ENCODE measurements around the gene CXXC5. TPM values are rescaled to one million over a fixed set of nuclear protein-coding genes. Genes with fewer than 3 reads are reported as not detected.

The CXXC5 gene
- total RNA-seq, 1 experiment from 2014 or later = 97.2 TPM

DNA sequence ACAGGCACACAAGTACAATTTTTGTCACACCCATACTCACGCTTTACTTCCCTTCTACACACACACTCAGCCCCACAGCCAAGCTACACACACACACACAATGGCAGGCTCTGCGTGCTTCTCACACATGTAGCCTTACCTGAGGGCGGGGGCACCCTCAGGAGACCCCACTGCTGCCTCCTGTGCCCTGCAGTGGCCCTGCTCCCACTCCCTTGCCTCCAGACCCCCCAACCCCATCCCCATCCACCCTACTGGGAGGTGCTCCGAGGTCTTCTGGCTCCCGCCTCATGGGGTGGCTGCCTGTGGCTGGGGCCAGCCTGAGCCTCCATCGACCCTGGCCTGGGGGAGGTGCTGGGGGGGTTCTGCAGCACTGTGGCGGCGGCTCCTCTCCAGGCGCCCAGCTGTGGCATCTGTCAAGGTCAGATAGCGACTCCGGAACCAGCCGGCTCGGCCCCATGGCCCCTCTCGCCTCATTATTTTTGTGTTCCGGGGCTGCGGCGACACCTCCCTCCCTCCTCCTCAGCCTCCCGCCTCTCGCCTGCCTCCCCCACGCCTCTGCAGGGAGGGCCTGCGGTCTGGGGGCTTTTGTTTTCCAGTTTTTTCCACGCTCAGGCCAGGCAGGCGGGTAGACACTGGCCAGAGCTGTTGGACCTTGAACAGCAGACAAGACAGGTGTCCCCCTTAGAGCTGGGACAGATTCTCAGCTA, 21.7 kb downstream of the CXXC5 start (continued):
- TF ChIP-seq ZNF219 (CRISPR knock-in tag; IDR thresholded peaks at IDR 0.05; ENCODE audit: borderline replicate concordance) (no peak), TEAD1 (CRISPR knock-in tag; IDR thresholded peaks at IDR 0.05) (no peak), ZNF138 (CRISPR knock-in tag; conservative IDR thresholded peaks at IDR 0.05) (no peak)

DNA sequence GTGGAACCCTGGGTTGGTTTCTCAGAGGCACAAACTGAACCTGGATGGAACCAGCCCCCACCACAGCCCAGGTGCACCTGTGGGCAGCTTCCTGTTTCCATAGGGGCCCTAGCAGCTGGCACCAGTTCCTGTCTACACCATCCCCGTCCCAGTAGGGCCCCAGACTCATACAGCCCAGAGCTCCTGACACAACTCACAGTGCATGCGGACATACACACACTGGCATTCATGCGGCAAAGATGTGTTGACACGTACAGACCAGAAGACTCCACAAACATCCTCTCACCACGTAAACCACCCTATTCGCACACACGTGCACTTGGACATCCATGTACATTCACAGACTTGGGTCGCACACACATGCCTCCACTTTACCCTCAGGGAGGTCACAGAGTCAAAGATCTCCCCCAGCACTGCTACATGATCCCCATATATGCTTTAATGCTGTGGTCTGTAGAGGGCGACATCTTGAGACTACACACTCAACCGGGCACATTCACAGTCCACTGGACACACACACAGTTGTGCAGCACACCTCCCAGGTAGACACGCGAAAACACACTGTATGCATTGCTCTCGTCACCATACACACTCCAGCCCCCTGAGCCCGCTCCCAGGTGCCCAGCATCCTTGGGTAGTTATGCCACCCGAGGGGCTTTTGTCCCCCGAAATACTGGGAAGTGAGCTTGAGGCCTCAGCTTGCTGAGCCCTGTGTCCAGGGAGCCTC, 22.4 kb downstream of the CXXC5 start:
- H3K9me3 Mint-ChIP-seq = no peaks in the 10 kb centered on the region
- TF ChIP-seq ZNF263 (CRISPR knock-in tag; IDR thresholded peaks at IDR 0.05; ENCODE audit: low read depth) (no peak), MXD4 (CRISPR knock-in tag; IDR thresholded peaks at IDR 0.05; ENCODE audit: borderline replicate concordance) (no peak), KAT7 (CRISPR knock-in tag; IDR thresholded peaks at IDR 0.05; ENCODE audit: borderline replicate concordance) (no peak), TEAD1 (CRISPR knock-in tag; IDR thresholded peaks at IDR 0.05) (no peak), HMGA2 (CRISPR knock-in tag; IDR thresholded peaks at IDR 0.05) (no peak), ZBTB21 (CRISPR knock-in tag; IDR thresholded peaks at IDR 0.05; ENCODE audit: borderline replicate concordance) (no peak), EMX1 (CRISPR knock-in tag; IDR thresholded peaks at IDR 0.05) (no peak), GRHL2 (CRISPR knock-in tag; IDR thresholded peaks at IDR 0.05; ENCODE audit: insufficient replicate concordance, severe bottlenecking) (no peak), ESRRA (CRISPR knock-in tag; IDR thresholded peaks at IDR 0.05; ENCODE audit: borderline replicate concordance) (no peak), ATF1 (CRISPR knock-in tag; IDR thresholded peaks at IDR 0.05) (no peak), ELF4 (CRISPR knock-in tag; IDR thresholded peaks at IDR 0.05; ENCODE audit: low read depth) (no peak)
- TF ChIP-seq, protein P1, sequence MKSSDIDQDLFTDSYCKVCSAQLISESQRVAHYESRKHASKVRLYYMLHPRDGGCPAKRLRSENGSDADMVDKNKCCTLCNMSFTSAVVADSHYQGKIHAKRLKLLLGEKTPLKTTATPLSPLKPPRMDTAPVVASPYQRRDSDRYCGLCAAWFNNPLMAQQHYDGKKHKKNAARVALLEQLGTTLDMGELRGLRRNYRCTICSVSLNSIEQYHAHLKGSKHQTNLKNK (CRISPR knock-in tag; IDR thresholded peaks at IDR 0.05) = no peak
- TF ChIP-seq, protein P2, sequence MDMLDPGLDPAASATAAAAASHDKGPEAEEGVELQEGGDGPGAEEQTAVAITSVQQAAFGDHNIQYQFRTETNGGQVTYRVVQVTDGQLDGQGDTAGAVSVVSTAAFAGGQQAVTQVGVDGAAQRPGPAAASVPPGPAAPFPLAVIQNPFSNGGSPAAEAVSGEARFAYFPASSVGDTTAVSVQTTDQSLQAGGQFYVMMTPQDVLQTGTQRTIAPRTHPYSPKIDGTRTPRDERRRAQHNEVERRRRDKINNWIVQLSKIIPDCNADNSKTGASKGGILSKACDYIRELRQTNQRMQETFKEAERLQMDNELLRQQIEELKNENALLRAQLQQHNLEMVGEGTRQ (CRISPR knock-in tag; IDR thresholded peaks at IDR 0.05) = no peak
- TF ChIP-seq, protein P3, sequence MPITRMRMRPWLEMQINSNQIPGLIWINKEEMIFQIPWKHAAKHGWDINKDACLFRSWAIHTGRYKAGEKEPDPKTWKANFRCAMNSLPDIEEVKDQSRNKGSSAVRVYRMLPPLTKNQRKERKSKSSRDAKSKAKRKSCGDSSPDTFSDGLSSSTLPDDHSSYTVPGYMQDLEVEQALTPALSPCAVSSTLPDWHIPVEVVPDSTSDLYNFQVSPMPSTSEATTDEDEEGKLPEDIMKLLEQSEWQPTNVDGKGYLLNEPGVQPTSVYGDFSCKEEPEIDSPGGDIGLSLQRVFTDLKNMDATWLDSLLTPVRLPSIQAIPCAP (CRISPR knock-in tag; IDR thresholded peaks at IDR 0.05) = no peak
- TF ChIP-seq, protein P4, sequence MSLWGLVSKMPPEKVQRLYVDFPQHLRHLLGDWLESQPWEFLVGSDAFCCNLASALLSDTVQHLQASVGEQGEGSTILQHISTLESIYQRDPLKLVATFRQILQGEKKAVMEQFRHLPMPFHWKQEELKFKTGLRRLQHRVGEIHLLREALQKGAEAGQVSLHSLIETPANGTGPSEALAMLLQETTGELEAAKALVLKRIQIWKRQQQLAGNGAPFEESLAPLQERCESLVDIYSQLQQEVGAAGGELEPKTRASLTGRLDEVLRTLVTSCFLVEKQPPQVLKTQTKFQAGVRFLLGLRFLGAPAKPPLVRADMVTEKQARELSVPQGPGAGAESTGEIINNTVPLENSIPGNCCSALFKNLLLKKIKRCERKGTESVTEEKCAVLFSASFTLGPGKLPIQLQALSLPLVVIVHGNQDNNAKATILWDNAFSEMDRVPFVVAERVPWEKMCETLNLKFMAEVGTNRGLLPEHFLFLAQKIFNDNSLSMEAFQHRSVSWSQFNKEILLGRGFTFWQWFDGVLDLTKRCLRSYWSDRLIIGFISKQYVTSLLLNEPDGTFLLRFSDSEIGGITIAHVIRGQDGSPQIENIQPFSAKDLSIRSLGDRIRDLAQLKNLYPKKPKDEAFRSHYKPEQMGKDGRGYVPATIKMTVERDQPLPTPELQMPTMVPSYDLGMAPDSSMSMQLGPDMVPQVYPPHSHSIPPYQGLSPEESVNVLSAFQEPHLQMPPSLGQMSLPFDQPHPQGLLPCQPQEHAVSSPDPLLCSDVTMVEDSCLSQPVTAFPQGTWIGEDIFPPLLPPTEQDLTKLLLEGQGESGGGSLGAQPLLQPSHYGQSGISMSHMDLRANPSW (CRISPR knock-in tag; conservative IDR thresholded peaks at IDR 0.05; ENCODE audit: low read depth) = no peak
- ChIA-PET CTCF (interaction anchor here (0.9 to 3.1 kb wide), 19 partner anchors 11 to 117 kb away, joined by 3 to 29 read pairs (median 7); partner anchors contain the start of gene CXXC5), POLR2A (interaction anchor here (0.6 to 1.9 kb wide), 4 partner anchors 21 to 41 kb away, joined by 3 to 5 read pairs (median 3); partner anchors contain the start of gene CXXC5)
- H3K27me3 Mint-ChIP-seq (ENCODE audit: low read depth) = no peaks in the 10 kb centered on the region
- no peak for DNase-seq (ENCODE audit: low spot score)
- peaks cover 71% of the 10 kb centered on the region for H3K4me1 Mint-ChIP-seq
- no peaks in the 10 kb centered on the region; the same call in 1 of the 2 replicates for H3K36me3 Mint-ChIP-seq
- peak overlapping the region; percentile 59 for H3K27ac Mint-ChIP-seq
- H3K4me3 Mint-ChIP-seq = no peak overlapping the region
- ATAC-seq = 0 out of 2 replicates have a peak, but pooled peaks have one; percentile 6
